Posterior vena cava (tissue), 2 donors: ENCODE results near the gene VPS13C. TPM values are rescaled to one million over a fixed set of nuclear protein-coding genes. Genes with fewer than 3 reads are reported as not detected.
A peak's percentile ranks its signal among the peaks of the same experiment; 100 is the strongest.

ENCODE experiments used
- DNase-seq: peaks from one replicate; pipeline ENCODE4 v3.0.0-alpha.2; 2020; ENCODE audit warnings: low spot score
- intact Hi-C, 2 donors: fragments of 100-400 bp; cut with DNase I; formaldehyde crosslinking; loops; one replicate each; pipeline versions ENCODE4 v1.14.1 to v1.14.2; 2022 to 2023
- total RNA-seq, 2 donors: library from RNA; stranded (reverse); fragmentation: NEBNext Ultra II Directional; extraction: Animal tissue kit (Norgen Biotek cat#: 25700); gene quantifications; one replicate each; pipeline ENCODE4 v1.2.1, GENCODE V29; 2021
- donor health status: DM: yes; HTN: yes; CAD: no.
- donor health status: DM: yes; HTN: yes; CAD: no.

Gene VPS13C
- total RNA-seq, 2 donors from 2014 or later = 89.2 to 93.0 TPM

DNA sequence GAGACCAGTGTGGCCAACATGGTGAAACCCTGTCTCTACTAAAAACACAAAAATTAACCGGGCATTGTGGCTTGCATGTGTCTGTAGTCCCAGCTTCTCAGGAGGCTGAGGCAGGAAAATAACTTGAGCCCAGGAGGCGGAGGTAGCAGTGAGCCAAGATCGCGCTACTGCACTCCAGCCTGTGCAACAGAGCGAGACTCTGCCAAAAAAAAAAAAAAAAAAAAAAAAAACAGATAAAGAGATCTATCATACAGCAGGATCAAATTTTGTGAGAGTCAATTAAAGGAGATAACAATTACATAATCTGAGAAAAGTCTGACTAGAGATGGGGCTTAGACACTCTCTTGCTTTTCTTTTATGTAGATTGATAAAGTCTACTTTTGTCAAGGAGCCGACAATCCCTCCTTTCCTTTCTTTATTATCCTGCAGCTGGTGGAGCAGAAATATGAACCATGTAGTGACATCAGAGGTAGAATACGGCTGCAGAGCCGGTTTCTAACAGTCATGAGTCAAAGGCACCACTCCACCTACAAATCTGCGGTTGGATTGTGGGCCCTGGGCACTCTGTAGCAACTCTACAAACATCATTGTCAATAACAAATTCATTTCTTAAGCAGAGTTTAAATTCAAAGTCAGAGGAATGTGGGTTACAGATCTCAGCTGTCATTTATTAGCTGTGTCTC is 15.5 kb upstream of the VPS13C start:
- intact Hi-C loops = no loop called here
- no peak for DNase-seq

GRCh38 chr15:62071711-62072308 is 11.6 kb upstream of the VPS13C start:
- intact Hi-C loops = loop anchor here in 1 of 2 donors (5.0 kb wide), 1 partner anchor 560 kb away; no protein-coding TSS in a partner anchor
- no peak for DNase-seq

GRCh38 chr15:62069551-62069950 is 9.3 kb upstream of the VPS13C start:
- DNase-seq = no peak
- intact Hi-C loops = no loop called here

- intact Hi-C loops = no loop called here
- DNase-seq = no peak
These were observed 8.5 kb upstream of the VPS13C start for GRCh38 chr15:62068810-62069167.

DNA sequence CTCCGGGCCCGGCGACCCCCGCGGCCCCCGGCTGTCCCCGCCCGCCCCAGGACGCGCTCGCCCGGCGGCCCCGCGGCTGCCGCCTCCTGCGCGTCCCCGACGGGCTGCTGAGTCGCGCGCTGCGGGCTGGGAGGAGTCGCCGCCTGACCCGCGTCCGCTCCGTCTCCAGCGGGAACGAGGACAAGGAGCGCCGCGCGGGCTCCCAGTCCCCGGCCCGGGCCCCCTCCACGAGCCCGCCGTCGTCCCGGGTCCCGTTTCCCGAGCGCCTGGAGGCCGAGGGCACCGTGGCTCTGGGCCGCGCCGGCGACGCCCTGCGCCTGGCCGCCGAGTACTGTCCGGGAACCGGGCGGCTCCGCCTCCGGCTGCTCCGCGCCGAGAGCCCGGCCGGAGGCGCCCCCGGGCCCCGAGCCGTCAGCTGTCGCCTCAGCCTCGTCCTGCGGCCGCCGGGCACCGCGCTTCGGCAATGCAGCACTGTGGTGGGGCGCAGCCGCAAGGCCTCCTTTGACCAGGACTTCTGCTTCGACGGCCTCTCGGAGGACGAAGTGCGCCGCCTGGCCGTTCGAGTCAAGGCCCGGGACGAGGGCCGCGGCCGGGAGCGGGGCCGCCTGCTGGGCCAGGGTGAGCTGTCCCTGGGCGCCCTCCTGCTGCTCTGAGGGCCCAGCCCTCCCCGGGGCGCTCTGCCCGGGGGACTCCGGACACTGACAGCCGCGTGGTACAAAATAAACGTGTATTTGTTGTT is 8.0 kb upstream of the VPS13C start:
- peak; percentile 87 for DNase-seq
- intact Hi-C loops = no loop called here

GRCh38 chr15:62067448-62068044 is 7.3 kb upstream of the VPS13C start:
- DNase-seq = no peak
- intact Hi-C loops = no loop called here

DNA sequence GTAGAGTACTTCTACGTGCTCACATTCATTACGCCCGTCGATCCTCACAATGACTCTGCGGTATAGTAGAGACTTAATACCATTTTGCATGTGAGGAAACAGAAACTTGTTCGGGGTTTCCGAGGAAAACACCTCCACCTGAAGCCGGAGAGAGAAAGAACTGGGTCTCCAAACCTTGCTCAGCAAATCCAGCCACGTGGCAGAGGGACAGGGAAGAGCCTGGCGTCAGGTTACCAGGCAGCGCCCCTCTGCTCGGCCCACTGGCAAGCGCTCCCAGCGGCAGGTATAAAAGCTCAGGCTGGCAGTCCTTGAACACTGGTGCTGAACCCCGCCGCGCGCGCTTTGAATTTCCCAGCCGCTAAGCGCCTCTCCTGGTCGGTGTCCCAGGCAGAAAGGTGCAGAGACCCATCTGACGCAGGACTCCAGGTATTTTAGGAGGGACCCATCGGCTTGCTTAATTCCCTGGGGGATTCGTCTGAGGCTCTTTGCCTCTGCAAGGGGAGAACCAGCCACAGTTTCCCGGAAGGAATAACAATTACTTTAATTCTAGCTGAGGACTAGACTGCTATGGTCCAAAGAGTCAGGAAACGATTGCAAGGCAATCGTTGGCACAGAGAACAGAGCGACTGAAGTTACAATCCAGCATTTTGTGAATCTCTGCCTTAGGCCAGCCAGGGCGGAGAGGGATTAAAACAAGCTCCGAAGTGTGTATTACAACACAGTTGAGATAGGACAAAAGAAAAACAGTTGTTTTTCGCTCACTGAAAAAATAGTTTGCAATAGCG is 6.6 kb upstream of the VPS13C start, which contains the start of gene C2CD4A:
C2CD4A (plus strand) TSS at position 315 of the 785 bp plus-strand sequence. CDS start 637 bp downstream, outside the sequence.
- intact Hi-C loops = no loop called here
- DNase-seq = peak; percentile 85

GRCh38 chr15:62063825-62064635 is 3.8 kb upstream of the VPS13C start:
- DNase-seq = no peak
- intact Hi-C loops = no loop called here

GRCh38 chr15:62060896-62061280 is 641 bp upstream of the VPS13C start:
- no peak for DNase-seq
- intact Hi-C loops = no loop called here

- no peak for DNase-seq
- intact Hi-C loops = no loop called here
These were observed 483 bp downstream of the VPS13C start for GRCh38 chr15:62059816-62060112.

GRCh38 chr15:62059108-62059815 is 985 bp downstream of the VPS13C start:
- no peak for DNase-seq
- intact Hi-C loops = no loop called here

DNA sequence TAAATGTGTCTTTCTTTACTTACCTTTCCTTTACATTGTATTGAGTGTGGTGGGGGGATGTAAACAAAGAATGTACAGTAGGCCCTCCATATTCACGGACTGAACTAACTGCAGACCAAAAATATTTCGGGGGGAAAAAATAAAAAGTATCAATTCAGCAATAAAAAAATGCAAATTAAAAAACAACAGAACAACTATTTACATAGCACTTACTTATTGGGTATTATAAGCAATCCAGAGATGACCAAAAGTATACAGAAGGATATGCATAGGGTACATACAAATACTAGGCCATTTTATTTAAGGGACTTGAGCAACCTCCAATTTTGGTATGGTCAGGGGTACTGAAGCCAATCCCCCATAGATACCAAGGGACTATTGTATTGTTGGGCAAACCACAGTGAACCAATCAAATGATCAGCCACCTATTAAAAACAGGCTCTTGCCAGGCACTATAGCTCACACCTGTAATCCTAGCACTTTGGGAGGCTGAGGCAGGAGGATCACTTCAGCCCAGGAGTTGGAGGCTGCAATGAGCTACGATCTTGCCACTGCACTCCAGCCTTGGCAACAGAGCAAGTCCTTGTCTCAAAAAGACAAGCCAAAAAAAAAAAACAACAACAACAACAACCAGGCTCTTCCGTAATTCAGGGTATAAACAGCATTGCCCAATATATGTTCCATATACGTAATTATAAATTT is 1.8 kb downstream of the VPS13C start:
- intact Hi-C loops = no loop called here
- no peak for DNase-seq

- DNase-seq = no peak
- intact Hi-C loops = no loop called here
These were observed 2.8 kb downstream of the VPS13C start for GRCh38 chr15:62057341-62057980.

GRCh38 chr15:62054979-62055378 is 5.3 kb downstream of the VPS13C start:
- no peak for DNase-seq
- intact Hi-C loops = no loop called here

DNA sequence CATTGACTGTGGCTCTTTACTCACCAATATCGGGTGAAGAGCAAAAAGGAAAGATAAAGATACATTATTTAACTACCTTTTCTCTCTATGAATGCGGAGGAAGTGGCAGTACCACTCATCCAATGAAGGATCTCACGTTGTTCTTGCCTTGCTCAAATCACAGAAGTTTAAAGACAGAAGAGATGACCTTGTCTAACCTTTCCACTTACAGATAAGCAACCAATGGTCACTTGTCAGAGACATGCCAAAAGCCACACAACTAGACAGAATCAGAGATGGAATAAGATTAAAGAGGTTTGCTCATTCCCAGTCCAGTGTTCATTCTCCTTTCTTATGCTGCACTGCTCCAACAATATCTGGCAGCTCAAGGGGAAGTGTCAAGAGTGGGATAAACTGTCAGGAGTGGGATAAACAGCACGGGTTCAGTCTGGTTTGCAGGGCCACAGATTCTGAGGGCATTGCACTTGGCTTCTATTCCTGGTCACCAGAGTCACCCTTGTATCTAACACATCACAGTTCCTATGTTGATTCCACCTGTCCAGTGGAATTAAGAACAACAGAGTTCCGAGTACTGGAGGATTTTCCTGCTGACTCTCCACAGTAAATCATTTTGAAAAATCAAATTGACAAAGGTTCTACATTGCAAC is 6.7 kb downstream of the VPS13C start:
- DNase-seq = no peak
- intact Hi-C loops = no loop called here

DNA sequence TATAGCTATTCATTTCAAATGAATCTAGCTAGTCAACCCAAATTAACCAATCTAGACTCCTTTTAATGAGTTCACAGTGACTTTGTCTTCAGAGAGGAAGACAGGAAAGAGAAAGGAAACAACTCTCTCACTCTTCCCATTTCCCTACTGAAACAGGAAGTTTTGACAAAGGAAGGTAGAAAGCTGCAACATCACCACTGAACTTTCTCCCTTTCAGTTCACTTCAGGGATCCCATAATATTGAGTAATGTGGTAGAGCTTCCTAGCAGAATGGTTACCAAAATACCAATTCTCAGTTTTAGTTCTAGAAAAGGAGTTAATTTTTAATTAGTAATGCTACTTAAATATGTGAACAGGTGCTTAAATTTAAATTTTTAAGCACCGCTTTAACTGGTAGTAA is 7.5 kb downstream of the VPS13C start:
- intact Hi-C loops = no loop called here
- DNase-seq = no peak

- DNase-seq = no peak
- intact Hi-C loops = no loop called here
These were observed 9.1 kb downstream of the VPS13C start for GRCh38 chr15:62051166-62051565.
